H1 (cell line): Measurements from ENCODE around the gene EVI2A.

Experiments
- CHD1 ChIP-seq: IDR thresholded peaks from 2 replicates; pipeline ENCODE4 v1.6.1; 2012; ENCODE audit warnings: low read depth, low read length, improper control_type of control experiment
- CTCF ChIP-seq, 3 experiments: IDR thresholded peaks; 1 replicate in 2 of 3; 2 replicates in 1 of 3; pipeline versions ENCODE4 v1.5.1 to v1.6.1; 2011; ENCODE audit warnings: low read length in 3 of 3, mild to moderate bottlenecking in 3 of 3, inconsistent platforms in 2 of 3, low read depth in 1 of 3, moderate library complexity in 1 of 3; ENCODE audit not compliant: insufficient read depth in 1 of 3; ENCODE audit errors: control extremely low read depth in 1 of 3
- EP300 ChIP-seq, 2 experiments: IDR thresholded peaks; 1 replicate in 1 of 2; 2 replicates in 1 of 2; pipeline ENCODE4 v1.6.1; 2011 to 2012; ENCODE audit warnings: low read depth in 2 of 2, low read length in 2 of 2, mild to moderate bottlenecking in 2 of 2, borderline replicate concordance in 1 of 2, inconsistent platforms in 1 of 2, moderate library complexity in 1 of 2
- EZH2 ChIP-seq: fragments of 200-600 bp; sonication (generic); IDR thresholded peaks from 2 replicates; pipeline ENCODE4 v1.7.1; 2012; ENCODE audit warnings: low read depth, mild to moderate bottlenecking, moderate library complexity, low read length, inconsistent platforms; ENCODE audit not compliant: severe bottlenecking
- GABPA ChIP-seq: IDR thresholded peaks from 2 replicates; pipeline ENCODE4 v1.6.1; 2011; ENCODE audit warnings: mild to moderate bottlenecking, low read length, moderate library complexity, borderline replicate concordance; ENCODE audit not compliant: insufficient read depth
- HDAC6 ChIP-seq: IDR thresholded peaks from one replicate; pipeline ENCODE4 v1.7.1; 2012; ENCODE audit warnings: low read depth, mild to moderate bottlenecking, inconsistent platforms, low read length, moderate library complexity
- JUN ChIP-seq: IDR thresholded peaks from 2 replicates; pipeline ENCODE4 v1.6.1; 2011; ENCODE audit warnings: low read depth, mild to moderate bottlenecking, improper control_type of control experiment, low read length
- KDM1A ChIP-seq: fragments of 200-600, 300-600 bp; sonication (generic); IDR thresholded peaks from 2 replicates; pipeline ENCODE4 v1.7.1; 2016; ENCODE audit warnings: mild to moderate bottlenecking, low read length, borderline replicate concordance
- NANOG ChIP-seq: IDR thresholded peaks from 2 replicates; pipeline ENCODE4 v1.6.1; 2011; ENCODE audit warnings: low read length, low read depth, mild to moderate bottlenecking, inconsistent platforms; ENCODE audit not compliant: insufficient read depth, poor library complexity, severe bottlenecking
- POLR2A ChIP-seq, 2 experiments: IDR thresholded peaks; 1 replicate in 1 of 2; 2 replicates in 1 of 2; pipeline ENCODE4 v1.6.1; 2011; ENCODE audit warnings: low read depth in 2 of 2, low read length in 2 of 2, mild to moderate bottlenecking in 2 of 2; ENCODE audit errors: control extremely low read depth in 1 of 2
- RAD21 ChIP-seq, 2 experiments: IDR thresholded peaks in 1 of 2; conservative IDR thresholded peaks in 1 of 2; 2 replicates each; pipeline ENCODE4 v1.6.1; 2011; ENCODE audit warnings: low read depth in 2 of 2, low read length in 2 of 2, improper control_type of control experiment in 1 of 2, inconsistent platforms in 1 of 2, mild to moderate bottlenecking in 1 of 2, moderate library complexity in 1 of 2
- RFX5 ChIP-seq: IDR thresholded peaks from 2 replicates; pipeline ENCODE4 v1.6.1; 2011; ENCODE audit warnings: low read depth, low read length, improper control_type of control experiment, borderline replicate concordance
- SIN3A ChIP-seq, 2 experiments: IDR thresholded peaks in 1 of 2; conservative IDR thresholded peaks in 1 of 2; 2 replicates each; pipeline ENCODE4 v1.6.1; 2011 to 2012; ENCODE audit warnings: low read length in 2 of 2, improper control_type of control experiment in 1 of 2, low read depth in 1 of 2, mild to moderate bottlenecking in 1 of 2
- TAF1 ChIP-seq: IDR thresholded peaks from 2 replicates; pipeline ENCODE4 v1.6.1; 2011; ENCODE audit warnings: mild to moderate bottlenecking, low read depth, low read length

- TF ChIP-seq POLR2A (IDR thresholded peaks at IDR 0.05; ENCODE audit: control extremely low read depth in 1 of 2, low read depth in 2 of 2, low read length in 2 of 2) (no peak), CTCF (IDR thresholded peaks at IDR 0.05; ENCODE audit: control extremely low read depth in 1 of 3, insufficient read depth in 1 of 3, low read depth in 1 of 3, low read length in 3 of 3) (no peak), RFX5 (no peak), RAD21 (IDR thresholded peaks at IDR 0.05 in 1 of 2, conservative IDR thresholded peaks at IDR 0.05 in 1 of 2; ENCODE audit: low read depth in 2 of 2, low read length in 2 of 2) (no peak), EP300 (IDR thresholded peaks at IDR 0.05; ENCODE audit: borderline replicate concordance in 1 of 2, low read depth in 2 of 2, low read length in 2 of 2) (no peak), SIN3A (conservative IDR thresholded peaks at IDR 0.05 in 1 of 2, IDR thresholded peaks at IDR 0.05 in 1 of 2; ENCODE audit: low read depth in 1 of 2, low read length in 2 of 2) (no peak), CHD1 (no peak), NANOG (no peak), KDM1A (no peak), EZH2 (no peak), JUN (no peak), HDAC6 (no peak), TAF1 (no peak), GABPA (no peak)
Measured at GRCh38 chr17:31269036-31269577, 52.3 kb downstream of the EVI2A start.
